UCSD-AML1 (cell line): ENCODE data around the gene IL21.
"Not testable (repeated sequence)": the region's sequence is repeated elsewhere in the genome, so short reads cannot be mapped to it uniquely, and the experiment has no call there.

Experiments used
- DNase-seq: peaks from one replicate; lab custom pipeline; 2025; ENCODE audit not compliant: unreplicated experiment; lab: John Stamatoyannopoulos, UW

IL21 gene

GRCh38 chr4:122583906-122584305 lies 37.0 kb downstream of the IL21 start:
- DNase-seq, result no peak

- DNase-seq, result peak; percentile 53
Observed at GRCh38 chr4:122577808-122578781, 42.8 kb downstream of the IL21 start.

- DNase-seq, result no peak
Observed at GRCh38 chr4:122577189-122577553, 43.7 kb downstream of the IL21 start.

- DNase-seq, result no peak
Observed at GRCh38 chr4:122576261-122577188, 44.3 kb downstream of the IL21 start.

- DNase-seq, result not testable (repeated sequence)
Observed at GRCh38 chr4:122574347-122574746, 46.5 kb downstream of the IL21 start.

GRCh38 chr4:122562449-122562848 lies 58.4 kb downstream of the IL21 start:
- DNase-seq, result no peak
